PC-3 (cell line): Measurements from ENCODE around the gene RTL10. TPM values are rescaled to one million over a fixed set of nuclear protein-coding genes. Genes with fewer than 3 reads are reported as not detected.

ENCODE experiments used
- ATAC-seq: fragments of 200-7000 bp; cut with Tn5 transposase; 2 replicates; pipeline ENCODE4 v1.9.1; 2020; ENCODE audit warnings: mild to moderate bottlenecking, moderate library complexity
- BruUV-seq: library from RNA; stranded (reverse); fragments of 400-500 nt; replicated peaks from 2 replicates; lab custom pipeline; 2021; lab: Mats Ljungman, UMichigan
- CTCF ChIA-PET: fragments of 300-600 bp; sonication (Branson Sonifier 250); formaldehyde crosslinking; loops from one replicate; lab custom pipeline; 2022; ENCODE audit warnings: antibody characterized with exemption; lab: Charles Lee
- POLR2A ChIA-PET: fragments of 300-600 bp; sonication (Branson Sonifier 250); formaldehyde crosslinking; loops from one replicate; lab custom pipeline; 2022; ENCODE audit warnings: antibody characterized with exemption; ENCODE audit not compliant: unreplicated experiment; lab: Charles Lee
- DNase-seq: peaks from one replicate; pipeline ENCODE4 v3.0.0-alpha.2; 2015
- H2AFZ ChIP-seq: fragments of 300-600 bp; sonication (generic); 2 replicates; pipeline ENCODE4 v1.6.0; 2016; ENCODE audit warnings: antibody characterized with exemption, low read length
- H3F3A ChIP-seq: fragments of 300-600 bp; sonication (generic); one replicate; pipeline ENCODE4 v1.6.0; 2017; ENCODE audit warnings: antibody characterized with exemption, low read length, control low read depth, mild to moderate bottlenecking; ENCODE audit not compliant: unreplicated experiment
- H3K27ac ChIP-seq: fragments of 300-600 bp; sonication (generic); 2 replicates; pipeline ENCODE4 v1.5.1; 2016; ENCODE audit warnings: mild to moderate bottlenecking, low read length
- H3K27me3 ChIP-seq: fragments of 300-600 bp; sonication (generic); 2 replicates; pipeline ENCODE4 v1.6.1; 2016; ENCODE audit warnings: low read length, mixed read lengths
- H3K36me3 ChIP-seq: fragments of 300-600 bp; sonication (generic); 2 replicates; pipeline ENCODE4 v1.6.1; 2016; ENCODE audit warnings: low read depth, mixed run types, low read length, mixed read lengths
- H3K4me1 ChIP-seq: fragments of 300-600 bp; sonication (generic); 2 replicates; pipeline ENCODE4 v1.5.1; 2016; ENCODE audit warnings: low read length; ENCODE audit not compliant: insufficient read depth
- H3K4me2 ChIP-seq: fragments of 300-600 bp; sonication (generic); 2 replicates; pipeline ENCODE4 v1.6.0; 2016; ENCODE audit warnings: low read length
- H3K4me3 ChIP-seq: fragments of 300-600 bp; sonication (generic); 2 replicates; pipeline ENCODE4 v1.5.1; 2016; ENCODE audit warnings: mild to moderate bottlenecking, low read length, mixed read lengths
- H3K79me2 ChIP-seq: fragments of 300-600 bp; sonication (generic); 2 replicates; pipeline ENCODE4 v1.6.1; 2017; ENCODE audit warnings: low read length, mixed read lengths
- H3K9ac ChIP-seq: fragments of 300-600 bp; sonication (generic); 2 replicates; pipeline ENCODE4 v1.6.0; 2016; ENCODE audit warnings: mild to moderate bottlenecking, low read length
- H3K9me2 ChIP-seq: fragments of 300-600 bp; sonication (generic); replicated peaks from 2 replicates; pipeline ENCODE4 v1.6.1; 2016; ENCODE audit warnings: mixed run types, low read length, mixed read lengths
- H3K9me3 ChIP-seq: fragments of 300-600 bp; sonication (generic); 2 replicates; pipeline ENCODE4 v1.6.1; 2016; ENCODE audit warnings: low read length, mixed read lengths
- H4K20me1 ChIP-seq: fragments of 300-600 bp; sonication (generic); 2 replicates; pipeline ENCODE4 v1.6.1; 2016; ENCODE audit warnings: low read length, mixed read lengths
- CTCF ChIP-seq: fragments of 300-600 bp; sonication (generic); conservative IDR thresholded peaks from 2 replicates; pipeline ENCODE4 v1.5.1; 2017; ENCODE audit warnings: antibody characterized with exemption, low read depth, mild to moderate bottlenecking, low read length
- EZH2 ChIP-seq: fragments of 300-600 bp; sonication (generic); IDR thresholded peaks from one replicate; pipeline ENCODE4 v1.6.1; 2017; ENCODE audit warnings: antibody characterized with exemption, mild to moderate bottlenecking, low read length; ENCODE audit not compliant: unreplicated experiment
- EZH2phosphoT487 ChIP-seq: fragments of 300-600 bp; sonication (generic); IDR thresholded peaks from 2 replicates; pipeline ENCODE4 v1.6.1; 2018; ENCODE audit warnings: mild to moderate bottlenecking, antibody characterized with exemption, low read length, borderline replicate concordance
- intact Hi-C: fragments of 100-400 bp; cut with micrococcal nuclease; formaldehyde crosslinking; loops from 2 replicates; pipeline ENCODE4 v1.9.0; 2023
- total RNA-seq: library from RNA; depleted of rRNA; stranded (reverse); fragments of >200 nt; gene quantifications from 2 replicates; pipeline ENCODE4 v1.2.3, GENCODE V29; 2014

Gene RTL10
- total RNA-seq, 1 experiment from 2014 or later, result 7.8 TPM

GRCh38 chr22:19840955-19841640 lies 13.6 kb downstream of the RTL10 start:
- no peaks in the 10 kb centered on the region for H4K20me1 ChIP-seq
- intact Hi-C loops, result no loop called here
- TF ChIP-seq CTCF (no peak), EZH2 (no peak), EZH2phosphoT487 (no peak)
- ChIA-PET CTCF (no interaction called here), POLR2A (no interaction called here)
- no peak overlapping the region for H2AFZ ChIP-seq
- no peak overlapping the region for H3K4me2 ChIP-seq
- H3K27ac ChIP-seq, result no peak overlapping the region
- H3K9ac ChIP-seq, result no peak overlapping the region
- no peaks in the 10 kb centered on the region for H3K27me3 ChIP-seq
- no peak for ATAC-seq
- H3K9me3 ChIP-seq, result no peaks in the 10 kb centered on the region
- H3K9me2 ChIP-seq, result no peaks in the 10 kb centered on the region
- H3K4me1 ChIP-seq, result no peaks in the 10 kb centered on the region; the same call in 1 of the 2 replicates
- H3K36me3 ChIP-seq, result no peaks in the 10 kb centered on the region
- DNase-seq, result no peak
- 0 out of 2 replicates have a peak, but pooled peaks cover 5% of the 10 kb centered on the region for H3K79me2 ChIP-seq
- no peaks in the 10 kb centered on the region for H3F3A ChIP-seq
- no peak overlapping the region for H3K4me3 ChIP-seq
- TSS peak; percentile 18 for BruUV-seq

- DNase-seq (no peak), ATAC-seq (no peak)
- Histone ChIP-seq H3K36me3 (no peaks in the 10 kb centered on the region), H3K27me3 (no peaks in the 10 kb centered on the region), H2AFZ (no peak overlapping the region), H3K4me2 (no peak overlapping the region), H4K20me1 (no peaks in the 10 kb centered on the region), H3K79me2 (0 out of 2 replicates have a peak, but pooled peaks cover 11% of the 10 kb centered on the region), H3K4me3 (no peak overlapping the region), H3K9ac (no peak overlapping the region), H3K4me1 (no peaks in the 10 kb centered on the region; the same call in 1 of the 2 replicates), H3K9me2 (no peaks in the 10 kb centered on the region), H3K9me3 (no peaks in the 10 kb centered on the region), H3K27ac (no peak overlapping the region), H3F3A (no peaks in the 10 kb centered on the region)
- TF ChIP-seq CTCF, result no peak
- no peak for TF ChIP-seq EZH2
- no peak for TF ChIP-seq EZH2phosphoT487
- no TSS peak for BruUV-seq
- intact Hi-C loops, result no loop called here
- ChIA-PET POLR2A (no interaction called here), CTCF (interaction anchor here (0.6 kb wide), 1 partner anchor 210 kb away, joined by 7 read pairs; no protein-coding TSS in a partner anchor)
Observed at GRCh38 chr22:19840059-19840458, 14.6 kb downstream of the RTL10 start.

GRCh38 chr22:19837915-19838314 lies 16.8 kb downstream of the RTL10 start:
- Histone ChIP-seq H3K4me1 (no peaks in the 10 kb centered on the region; the same call in 1 of the 2 replicates), H2AFZ (no peak overlapping the region), H3K9me2 (no peaks in the 10 kb centered on the region), H3K27me3 (no peaks in the 10 kb centered on the region), H4K20me1 (no peaks in the 10 kb centered on the region), H3F3A (no peaks in the 10 kb centered on the region), H3K4me3 (no peak overlapping the region), H3K9me3 (no peaks in the 10 kb centered on the region), H3K27ac (no peak overlapping the region), H3K79me2 (0 out of 2 replicates have a peak, but pooled peaks cover 11% of the 10 kb centered on the region), H3K36me3 (no peaks in the 10 kb centered on the region), H3K9ac (no peak overlapping the region), H3K4me2 (no peak overlapping the region)
- DNase-seq (no peak), ATAC-seq (no peak)
- TF ChIP-seq EZH2, result no peak
- no peak for TF ChIP-seq EZH2phosphoT487
- TF ChIP-seq CTCF, result no peak
- intact Hi-C loops, result no loop called here
- CTCF ChIA-PET, result no interaction called here
- POLR2A ChIA-PET, result no interaction called here
- no TSS peak for BruUV-seq
